K562 (cell line): ENCODE data around the gene ISYNA1. TPM values are rescaled to one million over a fixed set of nuclear protein-coding genes. Genes with fewer than 3 reads are reported as not detected.

Source experiments
- CTCF ChIP-seq, 3 experiments: IDR thresholded peaks in 2 of 3; conservative IDR thresholded peaks in 1 of 3; 2 replicates each; pipeline ENCODE4 v1.5.1; 2011 to 2012; ENCODE audit warnings: low read length in 3 of 3, mild to moderate bottlenecking in 3 of 3, control low read depth in 2 of 3, improper control_type of control experiment in 1 of 3, inconsistent platforms in 1 of 3, low read depth in 1 of 3, mixed read lengths in 1 of 3, moderate library complexity in 1 of 3; ENCODE audit not compliant: insufficient read depth in 2 of 3
- CXXC5 ChIP-seq: fragments of 250-450 bp; sonication (Bioruptor Pico); IDR thresholded peaks from 2 replicates; pipeline ENCODE4 v1.8.0; 2022; ENCODE audit warnings: inconsistent platforms, mild to moderate bottlenecking, moderate library complexity
- ELK3 ChIP-seq: fragments of 450-650 bp; formaldehyde crosslinking; IDR thresholded peaks from 2 replicates; pipeline ENCODE4 v1.4.0; 2020; ENCODE audit warnings: mild to moderate bottlenecking
- EZH2 ChIP-seq: IDR thresholded peaks from 2 replicates; pipeline ENCODE4 v1.6.1; 2012; ENCODE audit warnings: low read depth, mild to moderate bottlenecking, inconsistent platforms, low read length, borderline replicate concordance
- GMEB1 ChIP-seq: fragments of 250-450 bp; sonication (Bioruptor Pico); IDR thresholded peaks from 2 replicates; pipeline ENCODE4 v1.4.0; 2020; ENCODE audit warnings: mild to moderate bottlenecking
- KAT2B ChIP-seq: IDR thresholded peaks from one replicate; pipeline ENCODE4 v1.6.1; 2012; ENCODE audit warnings: low read depth, mild to moderate bottlenecking, control low read depth, inconsistent platforms, low read length, moderate library complexity
- MCM5 ChIP-seq: fragments of 450-650 bp; IDR thresholded peaks from 2 replicates; pipeline ENCODE4 v1.6.1; 2016; ENCODE audit warnings: low read depth
- NR1H2 ChIP-seq: sonication (generic); formaldehyde crosslinking; IDR thresholded peaks from 2 replicates; pipeline ENCODE4 v1.4.0; 2020; ENCODE audit warnings: mild to moderate bottlenecking, missing genetic modification reagents
- NRF1 ChIP-seq, 2 experiments: fragments of 450-650 bp; IDR thresholded peaks in 1 of 2; conservative IDR thresholded peaks in 1 of 2; 2 replicates each; pipeline ENCODE4 v1.6.1; 2014; ENCODE audit warnings: mild to moderate bottlenecking in 2 of 2
- PHB ChIP-seq: fragments of 250-450 bp; sonication (Bioruptor Pico); IDR thresholded peaks from 2 replicates; pipeline ENCODE4 v1.5.0; 2021
- POLR2AphosphoS2 ChIP-seq: IDR thresholded peaks from 2 replicates; pipeline ENCODE4 v1.6.1; 2012; ENCODE audit warnings: low read length, improper control_type of control experiment
- TCF15 ChIP-seq: fragments of 250-450 bp; sonication (Bioruptor Pico); IDR thresholded peaks from 2 replicates; pipeline ENCODE4 v1.8.0; 2022; ENCODE audit warnings: moderate library complexity, mild to moderate bottlenecking, inconsistent platforms
- U2AF1 ChIP-seq: fragments of 200-400 bp; formaldehyde crosslinking; optimal IDR thresholded peaks from 2 replicates; pipeline ENCODE3; 2017; ENCODE audit warnings: mild to moderate bottlenecking, low read depth, low read length, moderate library complexity
- VEZF1 ChIP-seq: fragments of 200-800 bp; sonication (Bioruptor generic); IDR thresholded peaks from 2 replicates; pipeline ENCODE4 v1.6.1; 2017; ENCODE audit warnings: missing genetic modification characterization, missing compliant biosample characterization
- polyA plus RNA-seq, 8 experiments: library from polyadenylated mRNA; depleted of rRNA in 4 of 8; stranded (reverse) in 5 of 8; unstranded in 3 of 8; fragments of >200 nt; fragmentation: Nextera tagmentation in 2 of 8; fragmentation: Illumina TruSeq in 1 of 8; extraction: Ambion mirVana in 2 of 8; extraction: Trizol in 1 of 8; gene quantifications; 2 replicates each; pipeline versions ENCODE4 v1.2.1 to v1.2.3, GENCODE V29; 2011 to 2014; ENCODE audit warnings: inconsistent platforms in 1 of 8, missing spikeins in 1 of 8
- total RNA-seq, 7 experiments: library from RNA; depleted of rRNA in 6 of 7; stranded (reverse); fragments of >200 nt in 6 of 7; fragmentation: Illumina TruSeq in 2 of 7; extraction: Trizol in 2 of 7; gene quantifications; 2 replicates each; pipeline versions ENCODE4 v1.2.1 to v1.2.3, GENCODE V29; 2011 to 2021; ENCODE audit warnings: low replicate concordance in 1 of 7
- TF ChIP-seq, protein P1 (sequence below): fragments of 200-400 bp; formaldehyde crosslinking; IDR thresholded peaks from 2 replicates; pipeline ENCODE4 v1.6.1; 2017; ENCODE audit warnings: mild to moderate bottlenecking, low read depth, low read length, moderate library complexity

ISYNA1 gene
- total and polyA plus RNA-seq, 9 of the 15 experiments (the other 6 are each of a cell fraction or from before 2014, with no cell fraction given), result 21.8 to 460 (median 93.2) TPM

GRCh38 chr19:18428787-18429674 lies 8.9 kb downstream of the ISYNA1 start (continued):
- TF ChIP-seq MCM5 (no peak), ELK3 (no peak), NR1H2 (no peak), U2AF1 (peak; percentile 57), KAT2B (no peak), TCF15 (no peak), VEZF1 (CRISPR knock-in tag) (peak; percentile 95), GMEB1 (CRISPR knock-in tag) (peak; percentile 51), CTCF (IDR thresholded peaks at IDR 0.05 in 2 of 3, conservative IDR thresholded peaks at IDR 0.05 in 1 of 3; ENCODE audit: insufficient read depth in 2 of 3, low read depth in 1 of 3, low read length in 3 of 3) (0 out of 6 replicates have a peak, but pooled peaks of 1 of the 3 experiments have one; percentile 0), PHB (no peak), NRF1 (conservative IDR thresholded peaks at IDR 0.05 in 1 of 2, IDR thresholded peaks at IDR 0.05 in 1 of 2) (peak; percentile 78 to 83), CXXC5 (peak; percentile 83), EZH2 (no peak), POLR2AphosphoS2 (peak; percentile 33; the same call in 1 of the 2 replicates)
- TF ChIP-seq, protein P1, sequence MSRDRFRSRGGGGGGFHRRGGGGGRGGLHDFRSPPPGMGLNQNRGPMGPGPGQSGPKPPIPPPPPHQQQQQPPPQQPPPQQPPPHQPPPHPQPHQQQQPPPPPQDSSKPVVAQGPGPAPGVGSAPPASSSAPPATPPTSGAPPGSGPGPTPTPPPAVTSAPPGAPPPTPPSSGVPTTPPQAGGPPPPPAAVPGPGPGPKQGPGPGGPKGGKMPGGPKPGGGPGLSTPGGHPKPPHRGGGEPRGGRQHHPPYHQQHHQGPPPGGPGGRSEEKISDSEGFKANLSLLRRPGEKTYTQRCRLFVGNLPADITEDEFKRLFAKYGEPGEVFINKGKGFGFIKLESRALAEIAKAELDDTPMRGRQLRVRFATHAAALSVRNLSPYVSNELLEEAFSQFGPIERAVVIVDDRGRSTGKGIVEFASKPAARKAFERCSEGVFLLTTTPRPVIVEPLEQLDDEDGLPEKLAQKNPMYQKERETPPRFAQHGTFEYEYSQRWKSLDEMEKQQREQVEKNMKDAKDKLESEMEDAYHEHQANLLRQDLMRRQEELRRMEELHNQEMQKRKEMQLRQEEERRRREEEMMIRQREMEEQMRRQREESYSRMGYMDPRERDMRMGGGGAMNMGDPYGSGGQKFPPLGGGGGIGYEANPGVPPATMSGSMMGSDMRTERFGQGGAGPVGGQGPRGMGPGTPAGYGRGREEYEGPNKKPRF, result no peak
